GM12878 (cell line): ENCODE measurements around the gene ARHGAP36. TPM values are rescaled to one million over a fixed set of nuclear protein-coding genes. Genes with fewer than 3 reads are reported as not detected.

Experiments used
- ATAC-seq: fragments of 200-7000 bp; cut with Tn5 transposase; 3 replicates; pipeline ENCODE4 v1.9.1; 2020; ENCODE audit warnings: mild to moderate bottlenecking, moderate library complexity
- BruUV-seq: library from RNA; stranded (reverse); fragments of 400-500 nt; replicated peaks from 2 replicates; lab custom pipeline; 2021; lab: Mats Ljungman, UMichigan
- CTCF ChIA-PET: fragments of 300-600 bp; sonication (Branson Sonifier 250); formaldehyde crosslinking; extraction: SDS; loops from one replicate; lab custom pipeline; 2021; ENCODE audit warnings: inconsistent platforms; lab: Yijun Ruan, JAX
- POLR2A ChIA-PET: fragments of 350-600 bp; formaldehyde crosslinking; extraction: SDS; loops from one replicate; lab custom pipeline; 2021; ENCODE audit warnings: inconsistent platforms; lab: Charles Lee
- RAD21 ChIA-PET: fragments of 300-600 bp; sonication (Branson Sonifier 250); formaldehyde crosslinking; loops from one replicate; lab custom pipeline; 2023; ENCODE audit warnings: antibody characterized with exemption; ENCODE audit not compliant: unreplicated experiment; lab: Charles Lee
- SMC1A ChIA-PET: fragments of 300-600 bp; sonication (Branson Sonifier 250); formaldehyde crosslinking; loops from one replicate; lab custom pipeline; 2023; ENCODE audit not compliant: unreplicated experiment, uncharacterized antibody; lab: Charles Lee
- DNase-seq: peaks from one replicate; pipeline ENCODE4 v3.0.0-alpha.2; 2011; ENCODE audit warnings: low read depth, low spot score
- FAIRE-seq: peaks from 3 replicates; lab custom pipeline; 2011; peaks lifted over from hg19 to GRCh38; lab: Jason Lieb, UNC
- H2AFZ ChIP-seq: 2 replicates; pipeline ENCODE4 v1.6.0; 2011; ENCODE audit warnings: low read depth, low read length, control low read depth; ENCODE audit not compliant: control insufficient read depth
- H3K27ac ChIP-seq: 2 replicates; pipeline ENCODE4 v1.5.1; 2011; ENCODE audit warnings: control low read depth; ENCODE audit not compliant: control insufficient read depth, insufficient read depth
- H3K27me3 ChIP-seq, 2 experiments: replicated peaks in 1 of 2; 2 replicates each; pipeline versions ENCODE4 v1.6.0 to v1.6.1; 2011; ENCODE audit warnings: low read length in 1 of 2; ENCODE audit not compliant: control insufficient read depth in 2 of 2, insufficient read depth in 2 of 2
- H3K36me3 ChIP-seq, 2 experiments: 2 replicates each; pipeline ENCODE4 v1.5.1; 2011; ENCODE audit warnings: low read length in 1 of 2; ENCODE audit not compliant: control insufficient read depth in 2 of 2, insufficient read depth in 2 of 2
- H3K4me1 ChIP-seq: 2 replicates; pipeline ENCODE4 v1.6.1; 2011; ENCODE audit warnings: mild to moderate bottlenecking, low read length, moderate library complexity, mixed read lengths; ENCODE audit not compliant: control insufficient read depth, insufficient read depth
- H3K4me2 ChIP-seq: 2 replicates; pipeline ENCODE4 v1.6.0; 2011; ENCODE audit warnings: control low read depth; ENCODE audit not compliant: control insufficient read depth, insufficient read depth
- H3K4me3 ChIP-seq: fragments of 200-600 bp; sonication (generic); 2 replicates; pipeline ENCODE4 v1.5.1; 2016
- H3K79me2 ChIP-seq: 2 replicates; pipeline ENCODE4 v1.6.0; 2011; ENCODE audit warnings: low read length; ENCODE audit not compliant: control insufficient read depth, insufficient read depth
- H3K9ac ChIP-seq: 2 replicates; pipeline ENCODE4 v1.8.0; 2011; ENCODE audit warnings: low read length, control low read depth, mixed read lengths; ENCODE audit not compliant: control insufficient read depth, insufficient read depth
- H3K9me3 ChIP-seq: replicated peaks from 3 replicates; pipeline ENCODE4 v1.5.1; 2011; ENCODE audit warnings: mild to moderate bottlenecking, low read length; ENCODE audit not compliant: control insufficient read depth, insufficient read depth
- H4K20me1 ChIP-seq: 2 replicates; pipeline ENCODE4 v1.6.0; 2011; ENCODE audit not compliant: control insufficient read depth, insufficient read depth
- CBX5 ChIP-seq: sonication (generic); IDR thresholded peaks from 2 replicates; pipeline ENCODE4 v1.6.1; 2016; ENCODE audit warnings: low read depth, moderate library complexity, mild to moderate bottlenecking, inconsistent platforms
- CUX1 ChIP-seq: IDR thresholded peaks from 2 replicates; pipeline ENCODE4 v1.6.1; 2012; ENCODE audit warnings: improper control_type of control experiment, low read depth, low read length; ENCODE audit not compliant: insufficient replicate concordance
- EED ChIP-seq: sonication (generic); IDR thresholded peaks from 2 replicates; pipeline ENCODE4 v1.6.1; 2016; ENCODE audit warnings: antibody characterized with exemption, low read depth
- IRF3 ChIP-seq: fragments of 450-650 bp; IDR thresholded peaks from 2 replicates; pipeline ENCODE4 v1.6.1; 2014; ENCODE audit warnings: mild to moderate bottlenecking
- WGBS: methylation state at CpG from one replicate; pipeline ENCODE4 v1.1.6; 2016; ENCODE audit warnings: low lambda C conversion rate; ENCODE audit not compliant: insufficient replicate concordance, insufficient coverage; ENCODE audit errors: missing lambda C conversion rate; 5-methylcytosine and 5-hydroxymethylcytosine counted together
- in situ Hi-C: fragments of 300-500 bp; cut with MboI; formaldehyde crosslinking; loops from 9 replicates; pipeline ENCODE4 v1.14.3; 2018; ENCODE audit warnings: mixed read lengths
- intact Hi-C: fragments of 100-400 bp; cut with micrococcal nuclease; formaldehyde crosslinking; loops from one replicate; pipeline ENCODE4 v1.14.2; 2022; ENCODE audit not compliant: unreplicated experiment
- polyA plus RNA-seq, 11 experiments: library from polyadenylated mRNA; depleted of rRNA in 4 of 11; unstranded in 6 of 11; stranded (reverse) in 5 of 11; fragments of >200 nt; fragmentation: Nextera tagmentation in 4 of 11; fragmentation: Illumina TruSeq in 1 of 11; extraction: Ambion mirVana in 4 of 11; extraction: Trizol in 1 of 11; gene quantifications; 1 replicate in 1 of 11; 2 replicates in 10 of 11; pipeline versions ENCODE4 v1.2.1 to v1.2.3, GENCODE V29; 2011 to 2016; ENCODE audit warnings: inconsistent platforms in 2 of 11, missing spikeins in 2 of 11, low read depth in 1 of 11
- total RNA-seq, 4 experiments: library from RNA; depleted of rRNA in 3 of 4; stranded (reverse); fragments of >200 nt in 3 of 4; fragmentation: Illumina TruSeq in 1 of 4; extraction: Trizol in 1 of 4; gene quantifications; 2 replicates each; pipeline versions ENCODE4 v1.2.1 to v1.2.3, GENCODE V29; 2013 to 2021
- TF ChIP-seq, protein P1 (sequence below): IDR thresholded peaks from 2 replicates; pipeline ENCODE4 v1.6.1; 2012; ENCODE audit warnings: low read depth, low read length, improper control_type of control experiment
- TF ChIP-seq, protein P2 (sequence below): IDR thresholded peaks from 2 replicates; pipeline ENCODE4 v1.6.1; 2011; ENCODE audit warnings: low read depth, mild to moderate bottlenecking, low read length, moderate library complexity, borderline replicate concordance; ENCODE audit errors: extremely low read depth

The ARHGAP36 gene
- total and polyA plus RNA-seq, 10 of the 15 experiments (the other 5 are each of a cell fraction or from before 2014, with no cell fraction given): not detected

GRCh38 chrX:131066237-131066636 lies 8.1 kb downstream of the ARHGAP36 start:
- no peaks in the 10 kb centered on the region for H3K79me2 ChIP-seq
- no peak for DNase-seq
- TF ChIP-seq IRF3: no peak
- TF ChIP-seq, protein P1, sequence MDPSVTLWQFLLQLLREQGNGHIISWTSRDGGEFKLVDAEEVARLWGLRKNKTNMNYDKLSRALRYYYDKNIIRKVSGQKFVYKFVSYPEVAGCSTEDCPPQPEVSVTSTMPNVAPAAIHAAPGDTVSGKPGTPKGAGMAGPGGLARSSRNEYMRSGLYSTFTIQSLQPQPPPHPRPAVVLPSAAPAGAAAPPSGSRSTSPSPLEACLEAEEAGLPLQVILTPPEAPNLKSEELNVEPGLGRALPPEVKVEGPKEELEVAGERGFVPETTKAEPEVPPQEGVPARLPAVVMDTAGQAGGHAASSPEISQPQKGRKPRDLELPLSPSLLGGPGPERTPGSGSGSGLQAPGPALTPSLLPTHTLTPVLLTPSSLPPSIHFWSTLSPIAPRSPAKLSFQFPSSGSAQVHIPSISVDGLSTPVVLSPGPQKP: no peak
- TF ChIP-seq, protein P2, sequence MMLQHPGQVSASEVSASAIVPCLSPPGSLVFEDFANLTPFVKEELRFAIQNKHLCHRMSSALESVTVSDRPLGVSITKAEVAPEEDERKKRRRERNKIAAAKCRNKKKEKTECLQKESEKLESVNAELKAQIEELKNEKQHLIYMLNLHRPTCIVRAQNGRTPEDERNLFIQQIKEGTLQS: no peak
- TF ChIP-seq CUX1: no peak
- no peak for TF ChIP-seq CBX5
- TF ChIP-seq EED: no peak
- H3K36me3 ChIP-seq: no peaks in the 10 kb centered on the region
- H3K4me3 ChIP-seq: no peak overlapping the region
- POLR2A ChIA-PET: no interaction called here
- H3K4me1 ChIP-seq: no peaks in the 10 kb centered on the region
- H3K9me3 ChIP-seq: no peaks in the 10 kb centered on the region
- H3K4me2 ChIP-seq: no peak overlapping the region
- no peak overlapping the region for H3K9ac ChIP-seq
- no peak overlapping the region for H3K27ac ChIP-seq
- no TSS peak for BruUV-seq
- H3K27me3 ChIP-seq: peaks cover 2 to 3% of the 10 kb centered on the region in 2 experiments; a peak in 1 of 4 replicates
- H2AFZ ChIP-seq: no peak overlapping the region
- no peaks in the 10 kb centered on the region for H4K20me1 ChIP-seq
- in situ Hi-C loops: no loop called here
- FAIRE-seq: no peak
- SMC1A ChIA-PET: no interaction called here
- intact Hi-C loops: no loop called here
- CTCF ChIA-PET: interaction anchor here (0.5 kb wide), 1 partner anchor 33 kb away, joined by 3 read pairs; no protein-coding TSS in a partner anchor
- ATAC-seq: no peak
- WGBS: 12% methylated on average over 3 of the region's 3 CpGs
- RAD21 ChIA-PET: no interaction called here
